ENCODE data around the gene ASS1.

DNA sequence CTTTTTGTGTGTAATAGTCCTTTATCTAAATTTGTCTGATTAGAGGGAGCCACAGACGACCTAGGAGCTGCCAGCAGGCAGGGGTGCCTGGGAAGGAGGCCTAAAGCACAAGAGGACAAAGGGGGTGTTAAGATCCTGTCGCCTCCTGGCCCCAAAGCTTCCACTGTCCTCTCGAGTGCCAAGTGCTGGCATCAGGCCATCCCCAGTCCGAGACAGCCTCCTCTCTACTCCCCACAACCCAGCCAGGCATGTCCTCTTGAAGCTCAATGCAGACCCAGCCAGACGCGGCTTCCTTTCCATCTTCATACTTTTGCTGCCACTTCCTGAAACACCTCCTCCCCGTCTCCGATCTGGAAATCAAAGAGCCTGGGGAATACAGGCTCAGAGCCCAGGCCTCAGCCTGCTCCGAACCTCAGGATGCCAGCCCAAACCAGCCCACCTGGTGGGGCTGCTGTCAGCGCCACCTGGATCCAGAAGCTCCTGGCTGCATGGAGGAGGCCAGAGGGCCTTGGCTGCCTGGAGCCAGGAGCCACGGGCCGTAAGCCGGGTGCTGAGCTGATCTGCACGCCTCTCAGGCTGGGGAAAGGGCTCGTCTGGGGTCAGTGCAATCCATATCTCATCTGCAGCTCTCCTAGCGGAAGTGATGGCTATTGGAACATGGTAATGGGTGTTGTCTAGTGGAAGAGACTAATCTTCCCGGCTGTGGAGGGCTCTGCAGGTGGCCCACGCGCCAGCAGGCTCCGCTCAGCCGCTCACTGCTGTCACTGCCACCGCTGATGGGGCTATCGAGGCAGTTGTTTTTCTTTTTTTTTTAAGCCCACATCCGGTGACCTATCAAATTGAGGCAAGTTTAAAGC lies 74.4 kb downstream of the ASS1 start:
- no peak for TF ChIP-seq POLR2A (IDR thresholded peaks at IDR 0.05)
- TF ChIP-seq, protein P1, sequence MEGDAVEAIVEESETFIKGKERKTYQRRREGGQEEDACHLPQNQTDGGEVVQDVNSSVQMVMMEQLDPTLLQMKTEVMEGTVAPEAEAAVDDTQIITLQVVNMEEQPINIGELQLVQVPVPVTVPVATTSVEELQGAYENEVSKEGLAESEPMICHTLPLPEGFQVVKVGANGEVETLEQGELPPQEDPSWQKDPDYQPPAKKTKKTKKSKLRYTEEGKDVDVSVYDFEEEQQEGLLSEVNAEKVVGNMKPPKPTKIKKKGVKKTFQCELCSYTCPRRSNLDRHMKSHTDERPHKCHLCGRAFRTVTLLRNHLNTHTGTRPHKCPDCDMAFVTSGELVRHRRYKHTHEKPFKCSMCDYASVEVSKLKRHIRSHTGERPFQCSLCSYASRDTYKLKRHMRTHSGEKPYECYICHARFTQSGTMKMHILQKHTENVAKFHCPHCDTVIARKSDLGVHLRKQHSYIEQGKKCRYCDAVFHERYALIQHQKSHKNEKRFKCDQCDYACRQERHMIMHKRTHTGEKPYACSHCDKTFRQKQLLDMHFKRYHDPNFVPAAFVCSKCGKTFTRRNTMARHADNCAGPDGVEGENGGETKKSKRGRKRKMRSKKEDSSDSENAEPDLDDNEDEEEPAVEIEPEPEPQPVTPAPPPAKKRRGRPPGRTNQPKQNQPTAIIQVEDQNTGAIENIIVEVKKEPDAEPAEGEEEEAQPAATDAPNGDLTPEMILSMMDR (IDR thresholded peaks at IDR 0.05): no peak

All from thyroid gland (tissue), 4 donors.